SIG-M5 treated with dmso at 0.1 percent for 504 hours (cell line): Measurements from ENCODE around the gene RCAN2.
A peak's percentile ranks its signal among the peaks of the same experiment; 100 is the strongest.
"Not testable (repeated sequence)": the region's sequence is repeated elsewhere in the genome, so short reads cannot be mapped to it uniquely, and the experiment has no call there.

ENCODE experiments used
- DNase-seq: peaks from one replicate; lab custom pipeline; 2025; ENCODE audit not compliant: unreplicated experiment; lab: John Stamatoyannopoulos, UW

RCAN2 gene

DNA sequence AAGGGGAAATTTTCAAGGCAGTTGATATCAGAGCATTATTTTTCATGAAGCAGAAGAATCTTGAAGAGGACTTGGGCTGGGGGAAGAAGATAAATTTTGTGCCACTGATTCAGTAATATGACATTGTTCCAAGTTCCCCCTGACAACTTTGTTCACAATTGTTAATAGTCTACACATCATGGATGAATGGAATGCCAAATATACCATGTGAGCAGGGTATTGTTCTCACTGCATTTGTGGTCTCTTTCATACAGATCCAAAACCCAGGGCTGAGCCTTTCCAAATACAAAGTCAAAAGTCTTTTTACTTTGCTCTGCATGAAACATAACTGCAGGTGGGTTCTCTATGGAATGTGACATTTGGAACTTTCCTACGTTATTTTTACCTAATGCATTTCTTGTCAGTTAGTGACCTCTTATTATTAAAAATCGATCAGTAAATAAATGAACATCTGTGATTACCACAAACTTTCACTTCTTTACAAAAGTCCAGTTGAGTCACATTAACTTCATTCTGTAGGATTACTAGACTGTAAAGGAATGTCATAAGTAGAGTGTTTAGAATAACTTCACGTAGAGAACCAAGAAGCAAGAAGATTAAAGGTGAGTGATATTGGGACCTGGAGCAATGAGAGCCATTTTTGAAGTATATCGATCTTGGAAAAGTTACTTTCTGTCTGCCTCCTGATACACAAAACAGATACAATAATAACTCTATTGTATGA lies 100.9 kb downstream of the RCAN2 start:
- DNase-seq: no peak

DNA sequence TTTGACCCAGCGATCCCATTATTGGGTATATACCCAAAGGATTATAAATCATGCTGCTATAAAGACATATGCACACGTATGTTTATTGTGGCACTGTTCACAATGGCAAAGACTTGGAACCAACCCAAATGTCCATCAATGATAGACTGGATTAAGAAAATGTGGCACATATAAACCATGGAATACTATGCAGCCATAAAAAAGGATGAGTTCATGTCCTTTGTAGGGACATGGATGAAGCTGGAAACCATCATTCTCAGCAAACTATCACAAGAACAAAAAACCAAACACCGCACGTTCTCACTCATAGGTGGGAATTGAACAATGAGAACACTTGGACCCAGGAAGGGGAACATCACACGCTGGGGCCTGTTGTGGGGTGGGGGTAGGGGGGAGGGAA lies 103.5 kb downstream of the RCAN2 start:
- DNase-seq: not testable (repeated sequence)

DNA sequence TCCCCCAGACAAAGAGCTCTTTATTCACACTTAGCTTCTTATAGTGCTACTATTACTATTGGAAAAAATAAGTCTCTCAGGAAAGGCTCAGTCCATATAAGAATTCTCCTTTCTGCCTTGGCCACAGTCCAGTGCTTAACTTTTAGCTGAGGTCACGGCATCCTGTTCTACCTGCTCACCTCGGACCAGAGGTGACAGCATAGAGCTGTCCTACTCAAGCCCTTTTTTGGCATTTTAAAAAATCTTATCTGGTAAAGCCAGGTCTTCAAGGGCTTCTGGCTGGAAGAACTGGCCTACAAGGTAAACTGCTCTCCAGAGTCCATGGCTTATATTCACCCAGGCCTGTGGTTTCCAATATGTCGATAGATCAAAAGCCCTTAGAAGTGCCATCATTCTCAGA lies 109.7 kb downstream of the RCAN2 start:
- no peak for DNase-seq

- DNase-seq: no peak
Observed at GRCh38 chr6:46381057-46381456, 110.2 kb downstream of the RCAN2 start.

DNA sequence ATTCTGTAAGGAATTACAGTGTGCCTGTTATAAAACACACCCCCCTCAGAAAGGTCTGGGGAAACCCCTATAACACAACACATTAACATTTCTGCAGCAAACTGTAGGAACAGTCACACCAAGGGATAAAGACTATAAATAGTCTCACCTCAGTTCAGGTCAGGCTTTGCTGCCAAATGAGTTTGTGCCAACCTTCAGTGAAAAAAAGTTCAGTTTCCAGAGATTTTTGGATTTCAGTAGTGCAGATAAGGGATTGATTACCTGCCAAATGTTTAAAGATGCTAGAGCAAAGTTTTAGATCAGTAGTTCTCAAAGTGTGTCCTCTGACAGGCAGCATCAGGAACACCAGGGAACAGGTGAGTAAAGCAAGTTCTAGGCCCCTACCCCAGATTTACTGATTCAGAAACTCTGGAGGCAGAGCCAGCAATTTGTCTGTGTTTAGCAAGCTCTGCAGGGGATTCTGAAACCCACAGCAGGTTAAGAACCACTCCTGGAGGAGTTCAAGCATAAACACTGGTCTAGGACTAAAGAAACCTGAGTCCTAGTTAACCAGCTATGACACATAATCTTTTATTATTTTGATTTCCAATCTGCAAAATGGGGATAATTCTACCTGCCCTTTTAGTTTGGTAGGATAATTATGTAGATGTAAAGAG lies 111.0 kb downstream of the RCAN2 start:
- no peak for DNase-seq

- no peak for DNase-seq
Observed at GRCh38 chr6:46378882-46379416, 112.3 kb downstream of the RCAN2 start.

- no peak for DNase-seq
Observed at GRCh38 chr6:46378161-46378881, 112.9 kb downstream of the RCAN2 start.

DNA sequence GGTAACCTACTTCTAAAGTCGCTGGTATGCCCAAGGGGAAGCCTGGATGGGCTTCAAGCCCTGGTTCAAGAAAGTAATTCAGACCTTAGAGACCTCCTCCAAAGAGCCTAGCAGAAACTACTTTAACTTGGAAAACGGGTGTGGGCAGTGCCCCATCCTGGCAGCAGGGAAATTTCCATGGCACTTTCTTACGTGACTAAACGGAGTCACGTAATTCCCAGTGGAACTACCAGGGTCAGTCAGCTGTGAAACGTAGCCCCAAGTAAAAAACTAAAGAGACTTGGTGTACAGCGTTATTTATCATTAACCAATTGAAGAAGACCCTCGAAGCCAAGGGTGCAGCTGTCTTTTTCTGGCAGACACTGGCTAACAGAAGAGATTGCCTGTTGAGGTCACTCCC lies 114.0 kb downstream of the RCAN2 start:
- no peak for DNase-seq

DNA sequence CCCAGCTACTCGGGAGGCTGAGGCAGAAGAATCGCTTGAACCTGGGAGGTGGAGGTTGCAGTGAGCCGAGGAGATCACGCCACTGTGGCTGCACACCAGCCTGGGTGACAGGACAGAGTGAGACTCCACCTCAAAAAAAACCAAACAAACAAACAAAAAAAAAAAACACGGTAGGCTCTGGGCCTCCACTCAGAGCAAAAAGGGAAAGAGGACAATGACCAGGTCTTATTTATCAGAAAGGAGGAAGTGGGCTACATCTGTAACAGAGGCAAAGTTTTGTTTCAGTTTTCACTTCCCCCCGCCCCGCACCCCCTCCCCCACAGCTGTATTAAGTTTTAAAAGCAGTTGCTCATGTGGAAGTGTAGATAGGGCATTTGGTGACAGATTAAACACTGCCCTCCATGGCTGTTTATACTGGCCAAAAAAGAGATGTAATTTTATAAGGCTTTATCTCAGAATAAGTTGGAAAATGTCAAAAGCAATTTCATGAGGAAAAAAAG lies 114.6 kb downstream of the RCAN2 start:
- DNase-seq: peak; percentile 77

DNA sequence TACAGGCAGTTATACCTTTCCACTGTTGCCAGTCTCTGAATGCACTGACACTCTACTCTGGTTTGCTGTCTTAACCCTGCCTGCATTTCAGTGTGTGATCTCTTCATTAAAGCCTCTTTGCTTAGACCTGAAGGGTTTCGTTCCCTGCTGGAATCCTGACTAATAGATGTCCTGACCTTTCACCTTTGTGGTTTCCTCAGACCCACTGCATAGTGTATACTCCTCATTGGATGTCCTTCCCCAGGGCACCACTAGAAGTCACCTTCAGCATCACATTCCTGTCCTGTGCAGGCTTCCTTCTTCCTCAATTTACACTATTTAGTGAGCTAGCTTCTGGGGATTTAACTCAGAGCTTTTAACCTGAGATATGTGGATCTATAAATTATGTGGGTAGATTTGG lies 120.6 kb downstream of the RCAN2 start:
- DNase-seq: no peak

DNA sequence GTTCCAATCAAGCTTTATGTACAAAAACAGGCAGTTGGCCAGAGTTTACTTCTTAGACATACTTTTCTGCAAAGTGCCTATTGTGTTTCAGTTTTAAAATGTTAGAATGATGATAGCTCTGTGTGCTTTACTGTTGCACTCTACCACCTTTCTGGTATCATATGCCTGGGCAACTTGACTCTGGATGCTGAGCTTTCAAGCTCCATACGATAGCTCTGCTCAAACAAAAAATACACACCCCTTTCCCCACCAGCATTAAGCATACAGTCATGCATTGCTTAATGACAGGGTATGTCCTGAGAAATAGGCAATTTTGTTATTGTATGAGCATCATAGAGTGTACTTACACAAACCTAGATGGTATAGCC lies 123.1 kb downstream of the RCAN2 start:
- no peak for DNase-seq

DNA sequence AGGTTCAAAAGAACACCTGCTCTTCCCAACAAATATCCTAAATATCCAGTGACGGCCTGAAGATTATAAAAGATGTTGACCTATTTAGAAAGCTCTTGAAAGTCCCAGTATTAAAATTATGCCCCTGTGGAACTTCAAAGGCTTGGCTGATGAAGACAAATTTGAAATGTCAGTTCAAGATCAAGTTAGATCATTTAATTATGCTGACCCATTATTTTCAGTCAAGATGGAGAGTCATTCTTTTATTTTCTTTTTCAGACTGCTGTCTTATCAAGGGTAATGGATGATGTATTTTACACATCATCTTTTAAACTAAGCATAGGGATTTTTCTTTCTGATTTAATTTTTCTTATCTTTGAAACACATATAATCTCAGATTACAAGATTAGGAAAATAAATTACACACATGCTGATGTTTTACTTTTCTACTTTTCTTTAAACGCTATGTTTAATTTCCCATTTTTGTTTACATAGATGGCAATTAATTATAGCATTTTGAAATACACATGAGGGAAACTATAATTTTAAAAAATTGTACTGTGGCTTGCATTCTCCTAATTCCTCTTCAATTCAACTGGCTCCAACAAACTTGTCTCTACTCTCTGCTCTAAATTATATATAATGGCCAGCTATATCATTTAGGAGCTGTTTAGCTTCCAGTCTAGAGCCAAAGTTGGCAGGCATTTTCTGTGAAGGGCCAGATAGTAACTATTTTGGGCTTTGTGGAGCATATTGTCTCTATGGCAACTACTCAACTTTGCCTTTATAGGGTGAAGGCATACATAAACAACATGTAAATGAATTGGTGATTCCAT lies 123.7 kb downstream of the RCAN2 start:
- no peak for DNase-seq

DNA sequence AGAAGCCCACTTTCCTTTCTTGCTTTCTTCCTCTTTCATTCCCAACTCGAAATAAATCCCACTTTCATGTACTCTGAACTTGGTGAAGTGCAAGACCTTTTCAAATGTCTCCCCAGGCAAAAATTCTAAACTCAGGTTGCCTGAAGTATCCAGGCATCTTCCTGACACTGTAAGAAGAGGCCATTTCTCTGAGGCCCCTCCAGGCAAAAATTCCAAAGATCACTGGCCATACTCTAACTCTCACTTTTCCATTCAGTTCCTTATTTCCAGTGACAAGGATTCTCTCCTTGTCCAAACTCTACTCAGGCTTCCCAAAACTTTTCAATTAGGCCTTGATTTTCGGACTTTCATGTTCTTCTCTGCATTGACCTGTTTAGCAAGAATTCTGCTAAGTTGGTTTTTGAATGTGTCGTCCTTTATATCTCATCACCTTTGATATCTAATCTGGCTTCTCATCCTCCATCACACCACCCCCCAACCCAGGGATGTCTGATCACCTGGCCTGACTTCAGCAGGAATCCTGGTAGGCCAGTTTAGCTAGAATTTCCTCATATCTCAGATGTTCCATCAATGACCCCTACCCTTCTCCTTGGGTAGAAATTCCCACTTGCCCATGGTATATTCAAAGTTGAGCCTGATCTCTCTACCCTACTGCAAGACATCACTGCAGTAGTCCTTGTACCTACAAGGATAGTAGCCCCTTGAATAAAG lies 124.9 kb downstream of the RCAN2 start:
- DNase-seq: no peak

DNA sequence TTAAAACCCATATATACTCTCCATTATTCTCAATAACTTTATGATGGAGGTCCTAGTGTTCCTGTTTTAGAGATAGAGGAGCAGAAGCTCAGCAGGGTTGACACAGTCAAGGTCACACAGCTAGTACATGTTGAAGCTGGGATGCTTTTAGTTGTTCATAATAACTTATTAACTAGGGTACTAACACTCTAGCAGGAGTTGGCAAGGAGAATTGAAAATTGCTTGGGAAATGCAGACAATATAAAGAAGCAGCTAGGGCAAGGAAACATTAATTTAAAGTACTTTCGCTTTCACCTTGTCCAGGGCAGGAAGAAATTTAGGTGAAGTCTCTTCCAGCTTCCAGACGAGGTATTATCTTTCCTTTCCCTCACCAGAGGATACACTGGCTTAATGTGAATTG lies 133.7 kb downstream of the RCAN2 start:
- no peak for DNase-seq

DNA sequence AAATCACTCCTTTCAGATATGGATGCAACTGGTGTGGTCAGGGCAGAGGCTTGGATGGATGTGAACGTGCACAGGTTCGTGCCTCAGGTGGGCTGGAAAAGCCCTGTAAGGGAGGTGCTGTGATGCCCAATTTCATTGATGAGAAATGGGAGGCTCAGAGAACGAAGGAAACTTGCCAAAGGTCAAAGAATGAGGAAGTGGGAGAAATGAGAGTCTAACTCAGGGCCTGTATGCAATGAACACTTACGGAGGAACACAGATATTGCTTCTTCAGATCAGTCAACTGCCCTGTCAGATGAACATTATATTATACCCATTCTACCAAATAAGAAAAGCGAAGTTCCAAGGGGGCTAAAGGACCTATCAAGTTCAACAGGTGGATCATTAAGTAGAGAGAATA lies 134.7 kb downstream of the RCAN2 start:
- DNase-seq: peak; percentile 0

DNA sequence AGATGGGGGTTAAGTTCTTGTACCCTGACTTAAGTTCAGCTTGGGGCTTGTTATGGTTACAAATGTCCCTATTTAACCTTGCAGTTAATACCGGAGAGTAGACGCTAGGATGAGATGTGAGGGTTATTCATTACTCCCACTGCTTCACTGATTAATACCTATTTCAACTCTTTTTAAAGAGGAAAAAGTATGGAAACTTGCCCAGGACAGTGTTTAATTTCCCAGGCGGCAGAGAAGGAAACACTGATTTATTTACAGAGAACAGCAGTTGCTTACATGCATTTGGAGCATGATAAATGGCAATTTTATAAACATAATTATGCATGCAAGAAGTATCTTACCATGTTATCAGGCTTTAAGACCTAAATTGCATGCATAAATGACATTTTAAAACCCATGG lies 137.7 kb downstream of the RCAN2 start:
- DNase-seq: no peak

DNA sequence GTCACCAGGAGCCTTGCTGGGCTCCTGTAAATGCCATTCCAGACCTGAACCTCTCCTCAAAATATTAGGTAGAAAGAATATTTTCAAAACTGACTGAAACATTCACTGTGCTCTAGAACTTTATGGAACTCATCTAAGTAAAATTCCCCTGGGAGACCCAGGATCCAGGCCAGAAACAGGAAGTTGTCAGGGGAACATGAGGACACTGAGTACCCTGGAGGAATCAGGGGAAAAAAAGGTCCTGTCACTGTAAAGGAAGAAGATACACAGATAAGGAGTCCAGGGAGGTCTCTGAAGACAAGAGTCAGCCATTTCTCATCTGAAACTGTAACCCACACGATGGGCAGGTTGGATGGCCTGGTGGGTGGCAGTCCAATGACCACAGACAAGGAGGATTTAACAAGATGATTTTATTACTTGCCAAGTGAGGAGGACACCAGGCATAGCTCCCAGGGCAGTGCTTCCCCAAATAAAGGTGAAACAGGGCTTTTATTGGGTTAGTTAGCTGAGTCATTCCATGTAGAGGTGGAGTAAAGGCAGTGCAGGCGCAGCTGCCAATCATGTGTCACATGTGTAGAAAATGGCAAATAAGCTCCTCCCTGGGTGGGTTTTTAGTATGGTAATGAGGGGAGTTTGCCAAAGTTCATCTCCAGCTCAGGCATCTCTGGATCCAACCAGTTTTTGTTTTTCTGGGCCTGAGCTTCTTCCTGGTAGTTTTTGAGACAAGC lies 138.5 kb downstream of the RCAN2 start:
- DNase-seq: no peak

DNA sequence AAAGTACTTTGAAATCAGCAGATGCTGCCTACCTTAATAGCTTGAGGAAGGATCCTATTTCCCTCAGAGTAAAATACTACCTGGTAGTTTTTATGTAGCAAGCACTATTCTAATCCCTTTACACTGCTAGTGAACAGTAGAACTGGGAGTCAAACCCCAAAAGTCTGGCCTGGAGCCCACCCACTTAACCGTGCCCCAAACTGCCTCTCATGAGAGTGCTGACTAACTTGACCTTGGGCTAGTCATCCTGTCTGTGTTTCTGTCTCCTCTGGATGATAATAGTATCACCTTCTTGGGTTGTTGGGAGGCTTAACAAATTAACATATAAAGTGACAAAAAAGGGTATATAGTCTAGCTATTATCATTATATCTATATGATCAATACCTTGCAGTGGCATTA lies 140.5 kb downstream of the RCAN2 start:
- DNase-seq: no peak

GRCh38 chr6:46347669-46348068 lies 143.6 kb downstream of the RCAN2 start:
- DNase-seq: no peak

DNA sequence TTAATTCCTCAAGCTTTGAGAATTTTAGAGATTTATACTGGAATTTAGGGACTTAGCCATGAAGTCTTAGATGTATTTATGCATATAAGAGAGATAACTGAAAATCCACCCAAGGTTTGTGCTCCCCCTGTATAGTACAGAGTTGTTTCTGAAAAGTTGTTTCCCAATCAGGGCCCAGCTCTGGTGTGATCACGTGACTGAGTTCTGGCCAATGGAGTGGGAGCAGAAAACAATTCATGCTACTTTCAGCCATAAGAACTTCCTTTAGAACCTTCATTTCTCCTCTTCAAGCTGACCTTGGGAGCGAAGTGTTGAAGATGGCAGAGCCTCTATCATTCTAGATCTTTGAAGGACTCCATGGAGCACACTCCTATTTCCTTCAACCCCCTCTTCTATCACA lies 151.0 kb downstream of the RCAN2 start:
- DNase-seq: no peak
